Liver (tissue), 9 donors: Measurements from ENCODE around the gene POFUT1. TPM values are rescaled to one million over a fixed set of nuclear protein-coding genes. Genes with fewer than 3 reads are reported as not detected.
"Not testable (repeated sequence)": the region's sequence is repeated elsewhere in the genome, so short reads cannot be mapped to it uniquely, and the experiment has no call there.

Source experiments
- DNase-seq: peaks from one replicate; pipeline ENCODE4 v3.0.0-alpha.2; 2017; ENCODE audit warnings: low spot score
- H3K27ac ChIP-seq, 2 donors: one replicate each; pipeline ENCODE4 v1.7.0; 2013; ENCODE audit warnings: inconsistent platforms in 2 of 2, low read length in 2 of 2, control low read depth in 1 of 2, low read depth in 1 of 2, mild to moderate bottlenecking in 1 of 2
- H3K27me3 ChIP-seq, 4 donors: one replicate each; pipeline versions ENCODE4 v1.6.1 to v1.7.0; 2013; ENCODE audit warnings: low read length in 3 of 4, inconsistent platforms in 1 of 4, mild to moderate bottlenecking in 1 of 4, moderate library complexity in 1 of 4; ENCODE audit not compliant: control insufficient read depth in 4 of 4, insufficient read depth in 4 of 4
- H3K36me3 ChIP-seq, 4 donors: one replicate each; pipeline versions ENCODE4 v1.6.1 to v1.7.0; 2013; ENCODE audit warnings: low read length in 3 of 4, mild to moderate bottlenecking in 3 of 4, low read depth in 1 of 4, moderate library complexity in 1 of 4; ENCODE audit not compliant: control insufficient read depth in 4 of 4, insufficient read depth in 3 of 4
- H3K4me1 ChIP-seq, 4 donors: one replicate each; pipeline versions ENCODE4 v1.6.1 to v1.7.0; 2013; ENCODE audit warnings: low read length in 3 of 4, mild to moderate bottlenecking in 3 of 4, moderate library complexity in 1 of 4; ENCODE audit not compliant: control insufficient read depth in 4 of 4, insufficient read depth in 4 of 4
- H3K4me3 ChIP-seq, 3 donors: one replicate each; pipeline versions ENCODE4 v1.6.1 to v1.7.0; 2013; ENCODE audit warnings: low read length in 3 of 3, control low read depth in 1 of 3, low read depth in 1 of 3, mild to moderate bottlenecking in 1 of 3
- H3K9ac ChIP-seq, 2 donors: one replicate each; pipeline ENCODE4 v1.7.0; 2013; ENCODE audit warnings: low read length in 2 of 2, mild to moderate bottlenecking in 2 of 2, moderate library complexity in 2 of 2, control low read depth in 1 of 2, low read depth in 1 of 2
- H3K9me3 ChIP-seq, 4 donors: one replicate each; pipeline versions ENCODE4 v1.6.1 to v1.7.0; 2013; ENCODE audit warnings: low read length in 3 of 4; ENCODE audit not compliant: control insufficient read depth in 4 of 4
- ATF3 ChIP-seq: IDR thresholded peaks from 2 replicates; pipeline ENCODE4 v1.6.1; 2016; ENCODE audit warnings: antibody characterized with exemption
- EGR1 ChIP-seq, 2 donors: IDR thresholded peaks; 2 replicates each; pipeline ENCODE4 v1.6.1; 2016 to 2018; ENCODE audit warnings: antibody characterized with exemption in 2 of 2, low read depth in 2 of 2
- FOXA1 ChIP-seq: IDR thresholded peaks from 2 replicates; pipeline ENCODE4 v1.6.1; 2016; ENCODE audit warnings: antibody characterized with exemption
- FOXA2 ChIP-seq: IDR thresholded peaks from 2 replicates; pipeline ENCODE4 v1.6.1; 2016; ENCODE audit warnings: antibody characterized with exemption
- GABPA ChIP-seq, 2 donors: IDR thresholded peaks in 1 of 2; conservative IDR thresholded peaks in 1 of 2; 2 replicates each; pipeline ENCODE4 v1.6.1; 2016; ENCODE audit warnings: antibody characterized with exemption in 2 of 2, mild to moderate bottlenecking in 1 of 2, moderate library complexity in 1 of 2
- HNF4A ChIP-seq, 2 donors: conservative IDR thresholded peaks; 2 replicates each; pipeline ENCODE4 v1.6.1; 2016; ENCODE audit warnings: antibody characterized with exemption in 2 of 2, mild to moderate bottlenecking in 2 of 2
- HNF4G ChIP-seq: IDR thresholded peaks from 2 replicates; pipeline ENCODE4 v1.6.1; 2016; ENCODE audit warnings: antibody characterized with exemption
- JUND ChIP-seq, 2 donors: IDR thresholded peaks; 2 replicates each; pipeline ENCODE4 v1.6.1; 2016; ENCODE audit warnings: antibody characterized with exemption in 2 of 2
- NR2F2 ChIP-seq: IDR thresholded peaks from 2 replicates; pipeline ENCODE4 v1.6.1; 2016; ENCODE audit warnings: antibody characterized with exemption
- RAD21 ChIP-seq, 2 donors: IDR thresholded peaks; 2 replicates each; pipeline ENCODE4 v1.6.1; 2016; ENCODE audit warnings: antibody characterized with exemption in 2 of 2, mild to moderate bottlenecking in 2 of 2
- REST ChIP-seq: IDR thresholded peaks from 2 replicates; pipeline ENCODE4 v1.6.1; 2016; ENCODE audit warnings: antibody characterized with exemption, mild to moderate bottlenecking
- RXRA ChIP-seq, 2 donors: IDR thresholded peaks; 2 replicates each; pipeline ENCODE4 v1.6.1; 2017 to 2018; ENCODE audit warnings: antibody characterized with exemption in 2 of 2, mild to moderate bottlenecking in 1 of 2
- SP1 ChIP-seq: IDR thresholded peaks from 2 replicates; pipeline ENCODE4 v1.6.1; 2018; ENCODE audit warnings: antibody characterized with exemption, mild to moderate bottlenecking
- TAF1 ChIP-seq: conservative IDR thresholded peaks from 2 replicates; pipeline ENCODE4 v1.6.1; 2016; ENCODE audit warnings: antibody characterized with exemption, mild to moderate bottlenecking
- YY1 ChIP-seq: IDR thresholded peaks from 2 replicates; pipeline ENCODE4 v1.6.1; 2016; ENCODE audit warnings: antibody characterized with exemption, mild to moderate bottlenecking
- ZBTB33 ChIP-seq: IDR thresholded peaks from 2 replicates; pipeline ENCODE4 v1.6.1; 2016; ENCODE audit warnings: antibody characterized with exemption
- WGBS: extraction: QIAGEN DNeasy Blood & Tissue Kit; methylation state at CpG from one replicate; pipeline ENCODE4 v1.1.7; 2013; 5-methylcytosine and 5-hydroxymethylcytosine counted together
- polyA plus RNA-seq, 2 donors: library from polyadenylated mRNA; stranded (reverse) in 1 of 2; unstranded in 1 of 2; fragments of 200-250 nt in 1 of 2; fragments of >200 nt in 1 of 2; fragmentation: Nextera tagmentation in 1 of 2; extraction: Ambion mirVana in 1 of 2; gene quantifications; one replicate each; pipeline versions ENCODE4 v1.2.1 to v1.2.3, GENCODE V29; 2013 to 2015
- total RNA-seq, 2 donors: library from RNA; depleted of rRNA; stranded (reverse); fragments of >200 nt; gene quantifications; one replicate each; pipeline ENCODE4 v1.2.3, GENCODE V29; 2014
- TF ChIP-seq, protein P1 (sequence below): IDR thresholded peaks from 2 replicates; pipeline ENCODE4 v1.6.1; 2016; ENCODE audit warnings: antibody characterized with exemption
- TF ChIP-seq, protein P2 (sequence below): fragments of 150-350 bp; IDR thresholded peaks from 2 replicates; pipeline ENCODE4 v1.5.1; 2017; ENCODE audit warnings: improper control_type of control experiment, low read depth, low read length; ENCODE audit not compliant: missing input control
- donor health status: healthy.
- donor health status: healthy.
- donor health status: healthy.
- donor health status: healthy.
- donor health status: healthy.

POFUT1 gene
- total and polyA plus RNA-seq, 4 donors, result 14.6 to 43.3 (median 24.8) TPM

DNA sequence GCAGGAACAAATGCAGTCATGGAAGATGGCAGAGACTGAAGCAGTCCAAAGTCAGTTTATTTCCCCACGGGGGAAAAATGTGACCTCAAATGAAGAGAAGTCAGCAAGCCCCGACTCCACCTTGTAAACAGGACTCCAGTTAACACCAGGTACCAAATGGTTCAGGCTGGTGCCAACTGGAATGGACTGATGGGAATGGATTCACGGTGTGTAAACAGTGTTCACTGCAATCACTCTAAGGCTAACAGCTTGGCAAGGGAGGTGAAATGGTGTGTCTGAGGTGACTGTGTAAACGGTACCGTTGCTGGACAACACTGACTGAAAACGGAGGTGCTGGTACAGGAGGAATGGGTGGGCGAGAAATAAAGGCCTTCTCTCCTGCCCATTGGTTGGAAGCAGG lies 12.1 kb upstream of the POFUT1 start:
- peak; percentile 72 for TF ChIP-seq NR2F2
- TF ChIP-seq, protein P1, sequence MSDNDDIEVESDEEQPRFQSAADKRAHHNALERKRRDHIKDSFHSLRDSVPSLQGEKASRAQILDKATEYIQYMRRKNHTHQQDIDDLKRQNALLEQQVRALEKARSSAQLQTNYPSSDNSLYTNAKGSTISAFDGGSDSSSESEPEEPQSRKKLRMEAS, result peak; percentile 93
- TF ChIP-seq FOXA2, result peak; percentile 100
- TF ChIP-seq HNF4G, result peak; percentile 80
- TF ChIP-seq GABPA (IDR thresholded peaks at IDR 0.05 in 1 of 2, conservative IDR thresholded peaks at IDR 0.05 in 1 of 2), result peak in 1 of 2 donors; percentile 58
- peak; percentile 91 for TF ChIP-seq SP1
- TF ChIP-seq REST, result peak; percentile 87
- TF ChIP-seq RXRA (IDR thresholded peaks at IDR 0.05), result peak; percentile 91 to 99
- TF ChIP-seq JUND (IDR thresholded peaks at IDR 0.05), result peak in 1 of 2 donors; percentile 90
- TF ChIP-seq EGR1 (IDR thresholded peaks at IDR 0.05; ENCODE audit: low read depth in 2 of 2), result peak; percentile 44 to 89
- peak; percentile 72 for TF ChIP-seq ATF3
- TF ChIP-seq TAF1, result no peak
- TF ChIP-seq, protein P2, sequence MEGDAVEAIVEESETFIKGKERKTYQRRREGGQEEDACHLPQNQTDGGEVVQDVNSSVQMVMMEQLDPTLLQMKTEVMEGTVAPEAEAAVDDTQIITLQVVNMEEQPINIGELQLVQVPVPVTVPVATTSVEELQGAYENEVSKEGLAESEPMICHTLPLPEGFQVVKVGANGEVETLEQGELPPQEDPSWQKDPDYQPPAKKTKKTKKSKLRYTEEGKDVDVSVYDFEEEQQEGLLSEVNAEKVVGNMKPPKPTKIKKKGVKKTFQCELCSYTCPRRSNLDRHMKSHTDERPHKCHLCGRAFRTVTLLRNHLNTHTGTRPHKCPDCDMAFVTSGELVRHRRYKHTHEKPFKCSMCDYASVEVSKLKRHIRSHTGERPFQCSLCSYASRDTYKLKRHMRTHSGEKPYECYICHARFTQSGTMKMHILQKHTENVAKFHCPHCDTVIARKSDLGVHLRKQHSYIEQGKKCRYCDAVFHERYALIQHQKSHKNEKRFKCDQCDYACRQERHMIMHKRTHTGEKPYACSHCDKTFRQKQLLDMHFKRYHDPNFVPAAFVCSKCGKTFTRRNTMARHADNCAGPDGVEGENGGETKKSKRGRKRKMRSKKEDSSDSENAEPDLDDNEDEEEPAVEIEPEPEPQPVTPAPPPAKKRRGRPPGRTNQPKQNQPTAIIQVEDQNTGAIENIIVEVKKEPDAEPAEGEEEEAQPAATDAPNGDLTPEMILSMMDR, result no peak
- TF ChIP-seq HNF4A (conservative IDR thresholded peaks at IDR 0.05), result peak; percentile 92 to 97
- TF ChIP-seq ZBTB33, result peak; percentile 89
- TF ChIP-seq YY1, result peak; percentile 91
- TF ChIP-seq RAD21 (IDR thresholded peaks at IDR 0.05), result peak; percentile 65 to 72
- peak; percentile 100 for TF ChIP-seq FOXA1
- Histone ChIP-seq H3K4me1 (peaks cover 5 to 31% (median 15%) of the 10 kb centered on the region in 4 donors), H3K9me3 (no peaks in the 10 kb centered on the region), H3K9ac (no peak overlapping the region), H3K36me3 (peaks cover 3 to 20% (median 8%) of the 10 kb centered on the region in 4 donors), H3K27me3 (no peaks in the 10 kb centered on the region), H3K27ac (peak overlapping the region; percentile 75 to 78), H3K4me3 (no peak overlapping the region)
- DNase-seq, result no peak
- 33% methylated on average over 7 of the region's 7 CpGs for WGBS

DNA sequence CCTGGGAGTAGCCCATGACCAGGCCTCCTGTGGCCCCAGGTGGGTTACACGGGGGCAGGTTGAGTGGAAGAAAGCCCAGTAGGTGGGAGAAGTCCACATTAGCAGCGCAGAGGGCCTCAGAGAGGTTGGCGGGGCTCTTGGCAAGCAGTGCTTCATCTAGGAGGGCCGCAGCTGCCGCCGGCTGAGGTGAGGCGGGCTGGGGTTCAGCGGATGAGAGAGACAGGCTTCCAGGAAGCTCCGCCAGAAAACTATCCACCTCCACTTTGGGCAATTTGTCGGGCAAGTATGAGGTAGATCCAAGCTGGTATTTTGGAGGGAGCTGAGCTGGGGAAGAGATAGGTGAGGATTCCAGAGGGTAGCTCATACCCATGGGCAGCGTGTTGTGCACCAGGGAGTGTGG lies 11.1 kb upstream of the POFUT1 start:
- H3K4me1 ChIP-seq, result peaks cover 5 to 22% (median 13%) of the 10 kb centered on the region in 4 donors
- H3K4me3 ChIP-seq, H3K27me3 ChIP-seq, H3K9me3 ChIP-seq, H3K9ac ChIP-seq, DNase-seq: not testable (repeated sequence)
- WGBS, result 92% methylated on average over 11 of the region's 11 CpGs
- peaks cover 5 to 28% (median 13%) of the 10 kb centered on the region in 4 donors for H3K36me3 ChIP-seq
- H3K27ac ChIP-seq, result peak overlapping the region; percentile 75 to 78

DNA sequence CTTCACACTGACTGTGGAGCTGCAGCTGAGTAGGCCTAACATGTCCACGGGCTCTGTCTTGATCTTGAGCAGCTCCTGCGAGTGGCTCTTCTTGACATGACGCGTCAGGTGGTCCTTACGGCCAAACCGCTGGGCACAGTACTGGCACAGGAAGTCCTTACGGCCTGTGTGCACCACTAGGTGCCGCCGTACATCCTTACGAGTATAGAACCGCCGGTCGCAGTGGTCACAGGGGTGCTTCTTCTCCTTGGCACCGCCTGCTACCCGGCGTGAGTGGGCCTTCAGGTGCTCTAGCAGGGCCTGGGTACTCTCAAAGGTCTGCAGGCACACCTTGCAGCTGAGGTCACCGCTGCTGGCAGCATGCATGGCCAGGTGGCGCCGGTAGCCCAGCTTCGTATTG lies 10.5 kb upstream of the POFUT1 start:
- 96% methylated on average over 20 of the region's 20 CpGs for WGBS
- H3K4me1 ChIP-seq, result peaks cover 5 to 22% (median 13%) of the 10 kb centered on the region in 4 donors
- H3K9me3 ChIP-seq, DNase-seq, H3K4me3 ChIP-seq, H3K27me3 ChIP-seq, H3K9ac ChIP-seq, H3K27ac ChIP-seq: not testable (repeated sequence)
- peaks cover 5 to 32% (median 16%) of the 10 kb centered on the region in 4 donors for H3K36me3 ChIP-seq
